Fibroblast of lung (primary cell): Measurements from ENCODE around the gene ZNF3.

Experiments used
- EZH2 ChIP-seq: IDR thresholded peaks from 2 replicates; pipeline ENCODE4 v1.5.1; 2012; ENCODE audit warnings: low read length, control low read depth, mild to moderate bottlenecking; ENCODE audit errors: missing control alignments
- TF ChIP-seq, protein P1 (sequence below), 2 donors: IDR thresholded peaks in 1 of 2; conservative IDR thresholded peaks in 1 of 2; 1 replicate in 1 of 2; 2 replicates in 1 of 2; pipeline ENCODE4 v1.5.1; 2011 to 2012; ENCODE audit warnings: low read length in 2 of 2, control low read depth in 1 of 2, inconsistent platforms in 1 of 2, low read depth in 1 of 2, mild to moderate bottlenecking in 1 of 2

DNA sequence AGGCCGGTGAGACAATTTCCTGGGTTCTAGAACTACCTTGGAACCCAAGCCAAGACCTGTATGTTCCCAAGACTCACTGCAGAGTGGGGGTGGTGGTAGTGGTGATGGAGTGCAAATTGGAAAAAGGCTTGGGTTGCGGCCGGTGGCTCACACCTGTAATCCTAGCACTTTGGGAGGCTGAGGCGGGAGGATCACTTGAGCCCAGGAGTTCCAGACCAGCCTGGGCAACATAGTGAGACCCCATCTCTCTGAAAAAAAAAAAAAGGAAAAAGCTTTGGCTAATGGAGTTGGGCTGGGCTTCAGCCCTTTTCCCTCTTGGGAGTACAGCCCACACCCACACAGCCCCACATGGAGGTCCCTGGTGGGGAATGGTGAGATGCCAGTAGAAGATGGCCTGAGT is 24.0 kb upstream of the ZNF3 start:
- TF ChIP-seq, protein P1, sequence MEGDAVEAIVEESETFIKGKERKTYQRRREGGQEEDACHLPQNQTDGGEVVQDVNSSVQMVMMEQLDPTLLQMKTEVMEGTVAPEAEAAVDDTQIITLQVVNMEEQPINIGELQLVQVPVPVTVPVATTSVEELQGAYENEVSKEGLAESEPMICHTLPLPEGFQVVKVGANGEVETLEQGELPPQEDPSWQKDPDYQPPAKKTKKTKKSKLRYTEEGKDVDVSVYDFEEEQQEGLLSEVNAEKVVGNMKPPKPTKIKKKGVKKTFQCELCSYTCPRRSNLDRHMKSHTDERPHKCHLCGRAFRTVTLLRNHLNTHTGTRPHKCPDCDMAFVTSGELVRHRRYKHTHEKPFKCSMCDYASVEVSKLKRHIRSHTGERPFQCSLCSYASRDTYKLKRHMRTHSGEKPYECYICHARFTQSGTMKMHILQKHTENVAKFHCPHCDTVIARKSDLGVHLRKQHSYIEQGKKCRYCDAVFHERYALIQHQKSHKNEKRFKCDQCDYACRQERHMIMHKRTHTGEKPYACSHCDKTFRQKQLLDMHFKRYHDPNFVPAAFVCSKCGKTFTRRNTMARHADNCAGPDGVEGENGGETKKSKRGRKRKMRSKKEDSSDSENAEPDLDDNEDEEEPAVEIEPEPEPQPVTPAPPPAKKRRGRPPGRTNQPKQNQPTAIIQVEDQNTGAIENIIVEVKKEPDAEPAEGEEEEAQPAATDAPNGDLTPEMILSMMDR (conservative IDR thresholded peaks at IDR 0.05 in 1 of 2, IDR thresholded peaks at IDR 0.05 in 1 of 2; ENCODE audit: low read depth in 1 of 2, low read length in 2 of 2): no peak
- no peak for TF ChIP-seq EZH2
